ENCODE results near the gene FPGS. TPM values are rescaled to one million over a fixed set of nuclear protein-coding genes. Genes with fewer than 3 reads are reported as not detected.
"Not testable (repeated sequence)": the region's sequence is repeated elsewhere in the genome, so short reads cannot be mapped to it uniquely, and the experiment has no call there.

The FPGS gene
- total RNA-seq, 6 experiments from 2014 or later, result 51.9 to 69.2 (median 62.7) TPM

DNA sequence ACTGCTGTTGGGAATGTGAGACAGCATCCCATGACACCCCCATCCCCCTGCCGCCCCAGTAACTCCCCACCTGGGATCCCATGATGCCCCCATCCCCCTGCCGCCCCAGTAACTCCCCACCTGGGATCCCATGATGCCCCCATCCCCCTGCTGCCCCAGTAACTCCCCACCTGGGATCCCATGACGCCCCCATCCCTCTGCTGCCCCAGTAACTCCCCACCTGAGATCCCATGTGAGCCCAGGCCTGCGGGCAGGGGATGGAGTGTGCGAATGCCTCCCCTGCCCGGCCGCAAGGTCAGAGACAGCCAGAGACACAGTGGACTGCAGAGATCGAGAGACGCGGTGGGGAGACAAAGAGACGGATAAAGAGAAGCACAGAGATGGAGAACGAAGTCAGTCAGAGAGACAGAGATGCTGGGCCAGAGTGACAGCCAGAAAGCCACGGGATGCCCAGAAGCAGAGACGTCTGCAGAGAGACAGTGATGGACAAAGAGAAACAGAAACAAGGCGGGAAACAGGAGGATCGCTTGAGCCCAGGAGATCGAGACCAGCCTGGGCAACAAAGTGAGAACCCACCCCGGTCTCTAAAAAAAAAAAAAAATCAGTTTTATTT lies 25.2 kb upstream of the FPGS start:
- Mint-ChIP-seq H3K27ac (no peak overlapping the region), H3K4me3 (no peak overlapping the region), H3K36me3 (ENCODE audit: low read depth) (no peaks in the 10 kb centered on the region), H3K9me3 (no peaks in the 10 kb centered on the region), H3K27me3 (ENCODE audit: insufficient read depth) (peaks cover 21% of the 10 kb centered on the region), H3K4me1 (ENCODE audit: low read depth) (no peaks in the 10 kb centered on the region)
- TF ChIP-seq, protein P1, sequence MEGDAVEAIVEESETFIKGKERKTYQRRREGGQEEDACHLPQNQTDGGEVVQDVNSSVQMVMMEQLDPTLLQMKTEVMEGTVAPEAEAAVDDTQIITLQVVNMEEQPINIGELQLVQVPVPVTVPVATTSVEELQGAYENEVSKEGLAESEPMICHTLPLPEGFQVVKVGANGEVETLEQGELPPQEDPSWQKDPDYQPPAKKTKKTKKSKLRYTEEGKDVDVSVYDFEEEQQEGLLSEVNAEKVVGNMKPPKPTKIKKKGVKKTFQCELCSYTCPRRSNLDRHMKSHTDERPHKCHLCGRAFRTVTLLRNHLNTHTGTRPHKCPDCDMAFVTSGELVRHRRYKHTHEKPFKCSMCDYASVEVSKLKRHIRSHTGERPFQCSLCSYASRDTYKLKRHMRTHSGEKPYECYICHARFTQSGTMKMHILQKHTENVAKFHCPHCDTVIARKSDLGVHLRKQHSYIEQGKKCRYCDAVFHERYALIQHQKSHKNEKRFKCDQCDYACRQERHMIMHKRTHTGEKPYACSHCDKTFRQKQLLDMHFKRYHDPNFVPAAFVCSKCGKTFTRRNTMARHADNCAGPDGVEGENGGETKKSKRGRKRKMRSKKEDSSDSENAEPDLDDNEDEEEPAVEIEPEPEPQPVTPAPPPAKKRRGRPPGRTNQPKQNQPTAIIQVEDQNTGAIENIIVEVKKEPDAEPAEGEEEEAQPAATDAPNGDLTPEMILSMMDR (IDR thresholded peaks at IDR 0.05), result no peak
- no peak for DNase-seq

DNA sequence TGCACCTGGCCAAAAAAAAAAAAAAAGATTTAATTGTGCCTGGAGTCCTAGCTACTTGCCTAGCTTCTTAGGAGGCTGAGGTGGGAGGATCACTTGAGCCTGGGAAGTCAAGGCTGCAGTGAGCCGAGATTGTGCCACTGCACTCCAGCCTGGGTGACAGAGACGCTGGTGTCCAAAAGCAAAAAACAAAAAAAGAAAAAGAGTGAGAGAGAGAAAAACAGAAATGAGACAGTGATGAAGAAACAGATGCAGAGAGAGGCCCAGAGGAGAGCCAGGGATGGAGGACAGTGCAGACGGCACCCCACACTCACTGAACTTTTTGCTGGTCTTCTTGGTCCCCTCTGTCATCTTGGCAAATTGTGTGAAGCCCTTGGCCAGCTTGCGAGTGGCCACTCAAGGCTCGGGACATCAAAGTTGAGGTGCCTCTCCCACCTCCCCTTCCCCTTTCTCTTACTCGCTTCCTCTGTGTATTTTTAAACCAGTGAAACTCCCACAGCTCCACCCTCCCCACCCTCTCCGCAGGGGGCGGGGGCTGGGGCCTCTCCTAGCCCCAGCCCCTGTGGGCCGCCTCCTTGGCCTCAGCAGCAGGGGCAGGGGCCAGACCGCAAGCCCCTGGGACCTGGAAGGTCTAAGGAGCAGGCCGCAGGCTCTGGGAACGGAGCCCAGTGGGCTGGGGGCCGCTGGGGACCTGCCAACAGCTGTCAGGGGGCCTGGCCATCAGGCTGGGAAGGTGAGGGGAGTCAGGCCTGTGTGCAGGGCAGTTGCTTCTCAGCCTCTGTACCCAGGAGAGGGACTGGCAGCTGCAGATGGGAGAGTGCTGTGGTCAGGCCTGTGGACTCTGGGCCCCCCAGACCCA lies 24.2 kb upstream of the FPGS start, which contains the start of gene SH2D3C:
Gene SH2D3C, minus strand, starts transcription at position 387 of the 856 bp plus-strand sequence. Its CDS starts 39 bp downstream, at position 348.
- Mint-ChIP-seq H3K36me3 (ENCODE audit: low read depth) (no peaks in the 10 kb centered on the region), H3K27me3 (ENCODE audit: insufficient read depth) (peaks cover 19% of the 10 kb centered on the region), H3K27ac (no peak within 1 kb of the TSS), H3K4me1 (ENCODE audit: low read depth) (no peaks in the 10 kb centered on the region), H3K9me3 (no peaks in the 10 kb centered on the region), H3K4me3 (no peak within 1 kb of the TSS)
- TF ChIP-seq, protein P1 (IDR thresholded peaks at IDR 0.05), result no peak
- DNase-seq, result no peak

DNA sequence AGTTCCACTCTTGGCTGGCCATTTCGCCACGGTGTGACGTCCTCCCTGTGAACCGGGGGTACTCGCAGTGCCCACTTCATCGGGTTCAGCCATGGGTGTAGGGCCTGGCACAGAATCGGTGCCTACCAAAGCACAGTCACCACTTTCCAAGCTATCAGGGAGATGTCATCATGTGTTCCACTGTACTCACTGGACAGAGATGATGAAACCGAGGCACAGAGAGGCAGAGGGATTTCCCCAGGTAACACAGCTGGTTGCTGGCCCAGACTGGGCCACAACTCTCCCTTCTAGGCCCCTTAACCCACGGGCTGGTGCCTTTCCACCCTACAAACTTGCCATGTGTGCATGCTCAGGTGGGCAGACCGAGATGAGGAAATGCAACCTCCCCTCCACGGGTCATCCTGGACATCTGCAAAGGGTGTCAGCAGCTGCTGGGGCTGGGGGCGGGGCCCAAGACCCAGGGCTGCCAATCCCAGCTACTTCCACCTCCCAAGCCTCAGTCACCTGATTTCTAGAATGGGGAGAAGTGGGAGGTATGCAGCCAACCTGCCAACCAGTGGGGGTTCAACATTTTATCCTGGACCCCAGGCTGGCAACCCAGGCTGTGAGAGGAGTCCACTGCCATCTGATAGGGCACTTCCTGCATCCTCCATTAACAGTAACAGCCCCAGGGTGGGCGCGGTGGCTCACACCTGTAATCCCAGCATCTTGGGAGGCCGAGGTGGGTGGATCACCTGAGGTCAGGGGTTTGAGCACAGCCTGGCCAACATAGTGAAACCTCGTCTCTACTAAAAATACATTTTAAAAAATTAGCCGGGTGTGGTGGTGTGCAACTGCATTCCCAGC lies 23.3 kb upstream of the FPGS start:
- TF ChIP-seq, protein P1 (IDR thresholded peaks at IDR 0.05), result no peak
- no peak overlapping the region for H3K27ac Mint-ChIP-seq
- H3K36me3 Mint-ChIP-seq (ENCODE audit: low read depth), result no peaks in the 10 kb centered on the region
- H3K4me1 Mint-ChIP-seq (ENCODE audit: low read depth), result no peaks in the 10 kb centered on the region
- H3K27me3 Mint-ChIP-seq (ENCODE audit: insufficient read depth), result peaks cover 13% of the 10 kb centered on the region
- no peak overlapping the region for H3K4me3 Mint-ChIP-seq
- DNase-seq, result no peak
- H3K9me3 Mint-ChIP-seq, result no peaks in the 10 kb centered on the region

DNA sequence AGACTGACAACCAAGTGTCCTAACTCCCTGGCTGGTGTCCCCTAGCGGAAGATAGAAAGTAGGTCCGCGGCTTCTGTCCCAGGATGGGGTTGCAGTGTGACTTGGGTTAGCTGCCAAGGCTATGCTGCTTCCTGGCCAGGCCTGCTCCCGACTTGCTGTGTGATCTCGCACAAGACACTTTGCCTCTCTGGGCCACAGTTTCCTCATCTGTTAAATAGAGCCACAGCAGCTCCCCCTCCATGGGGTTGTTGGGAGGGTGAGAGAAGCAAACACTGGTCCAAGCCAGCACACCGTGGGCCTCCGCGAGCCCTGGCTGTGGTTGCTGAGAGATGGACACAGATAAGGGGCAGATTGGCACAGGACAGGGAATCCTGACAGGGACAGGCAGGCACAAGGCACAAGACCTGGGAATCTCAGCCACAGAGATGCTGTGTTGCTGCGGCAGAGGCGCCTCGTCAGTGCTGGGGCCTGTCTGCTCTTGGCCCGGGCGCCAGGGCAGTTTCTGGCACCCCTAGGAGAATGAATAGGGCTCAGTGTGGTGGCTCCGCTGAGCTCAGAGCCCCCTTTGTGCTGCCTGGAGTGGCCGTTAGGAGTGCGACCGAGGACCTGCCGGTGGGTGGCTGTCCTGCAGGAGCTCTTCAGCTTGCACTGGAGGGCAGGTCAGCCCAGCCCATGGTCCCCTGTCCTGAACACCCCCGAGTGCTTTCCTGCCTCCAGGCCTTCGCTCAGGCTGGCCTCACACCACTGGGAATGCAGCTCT lies 22.4 kb upstream of the FPGS start:
- no peaks in the 10 kb centered on the region for H3K9me3 Mint-ChIP-seq
- H3K27ac Mint-ChIP-seq, result no peak overlapping the region
- H3K36me3 Mint-ChIP-seq (ENCODE audit: low read depth), result no peaks in the 10 kb centered on the region
- no peaks in the 10 kb centered on the region for H3K4me1 Mint-ChIP-seq (ENCODE audit: low read depth)
- H3K4me3 Mint-ChIP-seq, result no peak overlapping the region
- no peak for DNase-seq
- TF ChIP-seq, protein P1 (IDR thresholded peaks at IDR 0.05), result no peak
- peaks cover 10% of the 10 kb centered on the region for H3K27me3 Mint-ChIP-seq (ENCODE audit: insufficient read depth)

DNA sequence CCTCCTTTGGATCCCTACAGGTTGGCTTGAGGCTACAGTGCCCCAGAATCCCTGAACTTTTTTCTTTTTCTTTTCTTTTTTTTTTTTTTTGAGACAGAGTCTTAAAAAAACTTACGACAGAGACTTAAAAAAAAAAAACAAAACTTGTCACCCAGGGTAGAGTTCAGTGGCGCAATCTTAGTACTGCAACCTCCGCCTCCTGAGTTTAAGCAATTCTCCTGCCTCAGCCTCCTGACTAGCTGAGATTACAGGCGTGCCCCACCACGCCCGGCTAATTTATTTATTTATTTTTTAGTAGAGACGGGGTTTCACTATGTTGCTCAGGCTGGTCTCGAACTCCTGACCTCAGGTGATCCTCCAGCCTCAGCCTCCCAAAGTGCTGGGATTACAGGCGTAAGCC lies 21.8 kb upstream of the FPGS start:
- H3K27ac Mint-ChIP-seq; H3K9me3 Mint-ChIP-seq; DNase-seq; H3K4me1 Mint-ChIP-seq (ENCODE audit: low read depth); H3K36me3 Mint-ChIP-seq (ENCODE audit: low read depth); H3K4me3 Mint-ChIP-seq: not testable (repeated sequence)
- H3K27me3 Mint-ChIP-seq (ENCODE audit: insufficient read depth), result peaks cover 10% of the 10 kb centered on the region
